H1 (cell line): ENCODE measurements around the gene DPP8. TPM values are rescaled to one million over a fixed set of nuclear protein-coding genes. Genes with fewer than 3 reads are reported as not detected.

Experiments used
- CBX5 ChIP-seq: fragments of 300-800, 300-1000 bp; sonication (generic); IDR thresholded peaks from 2 replicates; pipeline ENCODE4 v1.7.1; 2016; ENCODE audit warnings: antibody characterized with exemption, low read length, low read depth
- CEBPB ChIP-seq: IDR thresholded peaks from 2 replicates; pipeline ENCODE4 v1.6.1; 2012; ENCODE audit warnings: low read depth, low read length
- CHD1 ChIP-seq: IDR thresholded peaks from 2 replicates; pipeline ENCODE4 v1.6.1; 2012; ENCODE audit warnings: low read depth, low read length, improper control_type of control experiment
- CREB1 ChIP-seq: IDR thresholded peaks from 2 replicates; pipeline ENCODE4 v1.6.1; 2012; ENCODE audit warnings: inconsistent platforms
- CTCF ChIP-seq, 3 experiments: IDR thresholded peaks; 1 replicate in 2 of 3; 2 replicates in 1 of 3; pipeline versions ENCODE4 v1.5.1 to v1.6.1; 2011; ENCODE audit warnings: low read length in 3 of 3, mild to moderate bottlenecking in 3 of 3, inconsistent platforms in 2 of 3, low read depth in 1 of 3, moderate library complexity in 1 of 3; ENCODE audit not compliant: insufficient read depth in 1 of 3; ENCODE audit errors: control extremely low read depth in 1 of 3
- MAFK ChIP-seq: IDR thresholded peaks from 2 replicates; pipeline ENCODE4 v1.6.1; 2012; ENCODE audit warnings: low read depth, mild to moderate bottlenecking, improper control_type of control experiment, low read length
- SP1 ChIP-seq: IDR thresholded peaks from 2 replicates; pipeline ENCODE4 v1.6.1; 2011; ENCODE audit warnings: low read depth, low read length
- TAF1 ChIP-seq: IDR thresholded peaks from 2 replicates; pipeline ENCODE4 v1.6.1; 2011; ENCODE audit warnings: mild to moderate bottlenecking, low read depth, low read length
- polyA plus RNA-seq, 7 experiments: library from polyadenylated mRNA; depleted of rRNA in 3 of 7; stranded (reverse) in 5 of 7; unstranded in 2 of 7; fragments of >200 nt in 5 of 7; fragments of 200-250 nt in 2 of 7; gene quantifications; 1 replicate in 5 of 7; 2 replicates in 1 of 7; 4 replicates in 1 of 7; pipeline versions ENCODE4 v1.2.1 to v1.2.3, GENCODE V29; 2011 to 2013; ENCODE audit warnings: missing spikeins in 2 of 7, mixed read lengths in 2 of 7
- total RNA-seq: library from RNA; stranded (reverse); fragmentation: NEBNext Ultra II Directional; extraction: Animal tissue kit (Norgen Biotek cat#: 25700); gene quantifications from 2 replicates; pipeline ENCODE4 v1.2.1, GENCODE V29; 2021

The DPP8 gene
- total and polyA plus RNA-seq, 2 of the 8 experiments (the other 6 are each of a cell fraction or from before 2014, with no cell fraction given), result 9.9 to 26.0 TPM

- TF ChIP-seq SP1 (no peak), CTCF (IDR thresholded peaks at IDR 0.05; ENCODE audit: control extremely low read depth in 1 of 3, insufficient read depth in 1 of 3, low read depth in 1 of 3, low read length in 3 of 3) (no peak), MAFK (no peak), TAF1 (no peak), CREB1 (no peak), CHD1 (no peak), CBX5 (no peak), CEBPB (no peak)
Measured at GRCh38 chr15:65512807-65513416, 4.6 kb downstream of the DPP8 start (continued).
